Erythroblast (primary cell): ENCODE results near the gene MAEL.

Source experiments
- GATA1 ChIP-seq: IDR thresholded peaks from 2 replicates; pipeline ENCODE4 v1.6.1; 2011; ENCODE audit warnings: low read depth, mild to moderate bottlenecking, control low read depth, low read length, moderate library complexity
- POLR2A ChIP-seq: IDR thresholded peaks from 2 replicates; pipeline ENCODE4 v1.6.1; 2011; ENCODE audit warnings: mild to moderate bottlenecking, low read length

DNA sequence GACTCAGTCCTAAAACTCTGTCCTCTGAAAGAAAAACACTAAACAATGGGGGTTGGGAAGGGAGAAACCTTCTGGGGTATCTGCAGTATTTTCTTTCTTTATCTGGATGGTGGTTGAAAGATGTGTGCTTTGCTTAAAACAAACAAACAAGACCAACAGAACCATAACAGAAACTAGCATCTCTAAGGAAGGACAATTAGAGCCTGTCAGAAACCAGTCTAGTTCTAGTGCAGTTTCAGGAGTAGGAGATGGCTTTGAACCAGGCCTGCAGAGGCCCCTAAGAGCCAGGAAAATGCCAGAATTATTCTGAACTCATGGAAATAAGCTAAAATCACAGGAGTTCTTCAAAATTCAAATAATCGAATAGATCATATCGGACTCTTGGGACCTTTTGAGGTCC, 32.2 kb upstream of the MAEL start:
- TF ChIP-seq POLR2A (no peak), GATA1 (no peak)
